Measurements from ENCODE around the gene CPXM1.
"Not testable (repeated sequence)": the region's sequence is repeated elsewhere in the genome, so short reads cannot be mapped to it uniquely, and the experiment has no call there.

The CPXM1 gene

DNA sequence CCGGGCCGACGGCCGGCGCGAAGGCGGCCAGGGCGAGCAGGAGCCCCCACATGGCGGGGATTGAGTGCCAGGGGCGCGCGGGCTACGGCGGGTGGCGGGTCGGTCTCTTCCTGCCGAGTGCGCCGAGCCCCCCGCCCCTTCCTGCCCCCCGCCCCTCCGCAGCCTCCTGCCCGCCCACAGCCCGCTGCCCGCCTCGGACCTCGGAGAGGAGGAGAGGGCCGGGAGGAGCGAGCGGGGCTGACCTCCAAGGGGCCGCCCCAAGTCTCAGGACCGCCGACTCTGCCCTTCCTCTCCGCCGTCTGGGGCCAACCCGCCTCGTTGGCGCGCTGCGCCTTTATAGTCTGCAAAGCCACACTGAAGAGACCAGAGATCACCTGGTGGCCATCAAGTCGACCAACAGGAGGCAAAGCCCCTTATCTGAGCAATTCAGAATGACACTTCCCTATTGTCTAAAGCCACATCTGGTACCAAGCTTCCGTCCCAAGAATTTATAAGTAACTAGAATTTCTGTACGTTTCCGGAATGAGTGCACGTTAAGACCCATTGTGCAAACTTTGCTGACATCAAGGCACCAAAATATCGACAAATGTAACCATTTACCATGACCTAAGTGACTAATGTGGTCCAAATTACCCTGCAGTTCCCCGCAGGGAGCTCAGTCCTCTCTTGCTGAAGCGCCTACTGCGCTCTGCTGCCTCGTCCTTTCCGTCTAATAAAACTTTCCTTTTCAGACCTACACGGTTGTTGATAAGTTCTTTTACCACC lies at the start of gene CPXM1:
CPXM1 (minus strand) TSS at position 107 of the 765 bp plus-strand sequence; CDS start at position 52, 55 bp downstream.
- peak; percentile 91 for DNase-seq

DNA sequence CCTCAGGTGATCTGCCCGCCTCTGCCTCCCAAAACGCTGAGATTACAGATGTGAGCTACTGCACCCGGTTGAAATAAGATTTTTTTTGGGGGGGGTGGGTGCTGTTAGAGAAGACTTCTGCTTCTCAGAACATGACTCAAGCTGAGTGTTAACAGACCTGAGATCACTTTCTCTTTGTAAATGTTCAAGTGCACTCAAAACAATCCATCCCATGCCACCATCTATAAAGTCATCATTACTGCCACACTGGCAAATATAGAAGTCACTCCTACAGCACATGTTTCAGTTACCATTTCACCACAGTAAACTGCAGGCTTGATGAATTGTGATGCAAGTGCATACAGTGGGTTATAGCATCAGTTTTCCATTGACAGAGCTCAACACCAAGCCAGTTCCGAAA lies 49.1 kb upstream of the CPXM1 start:
- DNase-seq = no peak

DNA sequence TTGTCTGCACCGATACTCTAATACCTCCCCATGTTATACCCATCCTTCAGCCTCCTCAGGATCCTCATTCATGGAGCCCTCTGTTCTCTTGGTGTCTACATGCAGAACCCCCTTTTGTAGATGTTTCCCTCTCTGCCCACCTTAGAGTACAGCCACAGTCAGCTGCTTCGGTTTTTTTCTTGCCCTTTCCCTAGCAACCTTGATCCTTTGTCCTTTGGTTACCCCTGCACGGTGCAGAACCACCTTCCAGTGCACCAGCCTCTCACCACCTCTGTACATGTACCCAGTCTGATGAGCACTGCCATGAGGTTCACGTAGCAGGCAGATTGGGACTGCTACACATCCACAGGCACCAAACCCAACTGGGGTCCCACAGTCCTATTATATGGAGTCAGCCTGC lies 47.4 kb upstream of the CPXM1 start:
- DNase-seq = no peak

GRCh38 chr20:2846698-2847097 lies 46.3 kb upstream of the CPXM1 start:
- no peak for DNase-seq

GRCh38 chr20:2845607-2846006 lies 45.2 kb upstream of the CPXM1 start:
- DNase-seq = no peak

DNA sequence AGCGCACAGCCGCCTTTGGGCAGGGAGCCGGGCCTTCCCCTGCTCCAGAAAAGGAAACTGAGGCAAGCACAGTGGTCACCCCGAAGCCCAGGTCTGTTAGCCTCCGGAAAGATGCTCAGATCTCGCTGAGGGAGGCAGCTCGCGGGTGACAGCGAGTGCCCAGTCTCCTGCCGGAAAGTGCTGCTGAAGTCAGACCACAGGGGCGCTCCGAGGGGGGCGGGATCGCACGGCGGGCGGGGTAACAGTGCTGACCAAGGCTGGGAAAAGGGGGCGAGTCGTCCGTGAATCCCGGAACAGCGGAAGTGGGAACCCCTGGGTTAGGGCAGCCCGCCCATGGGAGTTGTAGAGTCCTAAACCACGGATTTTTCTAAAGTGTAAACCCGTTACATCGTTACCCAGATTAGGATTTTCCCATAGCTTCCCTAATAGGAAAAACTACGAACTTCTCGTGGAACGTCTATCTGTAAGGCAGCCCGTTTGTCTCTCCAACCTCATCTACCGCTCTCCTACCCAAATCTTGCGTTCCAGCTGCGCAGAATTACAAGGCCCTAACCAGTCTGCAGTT lies 40.6 kb upstream of the CPXM1 start:
- peak; percentile 72 for DNase-seq

- DNase-seq = peak; percentile 94
These were observed 39.9 kb upstream of the CPXM1 start, which contains the start of the genes PCED1A and VPS16 for GRCh38 chr20:2840138-2840966. Gene PCED1A, minus strand, starts transcription at chr20:2840655. Its CDS starts 743 bp downstream, at chr20:2839912. Gene VPS16, plus strand, starts transcription at chr20:2840745. Its CDS starts 30 bp downstream, at chr20:2840775.

- no peak for DNase-seq
These were observed 39.3 kb upstream of the CPXM1 start for GRCh38 chr20:2839732-2840137.

DNA sequence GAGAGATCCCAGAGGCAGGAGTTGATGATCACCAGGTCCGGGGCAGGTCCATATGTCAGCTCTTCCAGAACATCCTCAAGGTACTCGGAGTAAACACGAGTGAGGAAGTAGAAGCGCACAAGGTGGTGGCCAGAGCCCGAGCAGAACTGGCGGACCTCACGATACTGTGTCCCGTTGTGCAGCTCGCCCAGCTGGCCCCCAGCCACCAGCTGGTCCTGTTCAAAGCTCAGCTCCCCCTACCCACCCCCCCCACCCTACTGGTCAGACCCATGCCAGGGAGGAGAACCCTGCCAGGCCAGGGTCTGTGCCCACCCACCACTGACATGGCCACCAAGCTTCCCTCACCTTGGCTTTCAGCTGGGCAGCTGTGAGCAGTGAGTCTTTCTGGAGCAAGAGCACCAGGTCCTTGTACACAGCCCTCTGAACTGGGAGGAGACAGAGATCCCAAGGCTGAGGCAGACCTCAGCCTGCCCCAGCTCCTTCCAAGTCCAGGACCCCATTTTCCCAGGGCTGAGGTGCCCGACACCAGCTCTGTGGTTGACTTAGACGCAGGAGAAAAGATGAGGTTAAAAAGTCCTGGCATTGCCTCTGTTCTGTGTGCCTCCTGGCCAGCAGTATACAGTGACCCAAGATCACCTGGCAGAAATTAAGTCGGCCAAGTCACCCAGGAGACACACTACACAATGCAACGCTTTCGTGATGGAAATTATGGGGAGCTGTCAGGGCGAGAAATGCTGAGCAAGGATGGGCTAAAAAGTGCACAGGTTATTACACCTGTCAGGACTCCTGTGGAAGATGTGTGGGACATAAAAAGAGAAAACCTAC lies 38.6 kb upstream of the CPXM1 start:
- DNase-seq = no peak

DNA sequence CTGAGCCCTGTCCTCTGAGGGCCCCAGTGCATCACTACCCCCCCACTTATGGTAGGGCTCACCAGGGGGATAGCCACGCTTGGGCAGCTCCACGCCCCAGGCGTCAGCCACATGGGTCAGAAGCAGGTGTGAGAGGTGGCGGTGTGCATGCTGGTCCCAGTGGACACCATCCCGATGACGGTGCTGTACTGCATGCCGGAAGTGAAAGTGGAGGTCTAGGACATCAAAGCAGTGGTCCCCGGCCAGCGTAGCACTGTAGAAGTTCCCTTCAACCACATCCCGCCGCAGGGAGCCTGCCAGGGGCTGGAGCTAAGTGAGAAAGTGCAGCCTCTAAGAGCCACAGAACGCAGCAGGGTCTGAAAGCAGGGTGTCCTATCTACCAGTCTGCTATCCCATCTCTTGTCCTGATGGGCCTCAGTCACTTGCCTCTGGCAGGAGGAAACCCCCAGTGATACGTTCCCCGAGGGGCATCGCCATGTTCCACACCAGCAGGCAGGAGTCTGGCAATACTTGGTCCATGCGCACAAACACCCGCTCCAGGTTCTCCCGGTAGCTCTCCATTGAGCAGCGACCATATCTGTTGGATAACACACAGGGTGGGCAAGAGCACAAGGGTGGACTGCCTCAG lies 37.9 kb upstream of the CPXM1 start:
- no peak for DNase-seq

GRCh38 chr20:2837221-2837960 lies 37.0 kb upstream of the CPXM1 start:
- DNase-seq = no peak

- DNase-seq = no peak
These were observed 35.6 kb upstream of the CPXM1 start for GRCh38 chr20:2836035-2836434.

- no peak for DNase-seq
These were observed 34.9 kb upstream of the CPXM1 start for GRCh38 chr20:2835331-2835796.

DNA sequence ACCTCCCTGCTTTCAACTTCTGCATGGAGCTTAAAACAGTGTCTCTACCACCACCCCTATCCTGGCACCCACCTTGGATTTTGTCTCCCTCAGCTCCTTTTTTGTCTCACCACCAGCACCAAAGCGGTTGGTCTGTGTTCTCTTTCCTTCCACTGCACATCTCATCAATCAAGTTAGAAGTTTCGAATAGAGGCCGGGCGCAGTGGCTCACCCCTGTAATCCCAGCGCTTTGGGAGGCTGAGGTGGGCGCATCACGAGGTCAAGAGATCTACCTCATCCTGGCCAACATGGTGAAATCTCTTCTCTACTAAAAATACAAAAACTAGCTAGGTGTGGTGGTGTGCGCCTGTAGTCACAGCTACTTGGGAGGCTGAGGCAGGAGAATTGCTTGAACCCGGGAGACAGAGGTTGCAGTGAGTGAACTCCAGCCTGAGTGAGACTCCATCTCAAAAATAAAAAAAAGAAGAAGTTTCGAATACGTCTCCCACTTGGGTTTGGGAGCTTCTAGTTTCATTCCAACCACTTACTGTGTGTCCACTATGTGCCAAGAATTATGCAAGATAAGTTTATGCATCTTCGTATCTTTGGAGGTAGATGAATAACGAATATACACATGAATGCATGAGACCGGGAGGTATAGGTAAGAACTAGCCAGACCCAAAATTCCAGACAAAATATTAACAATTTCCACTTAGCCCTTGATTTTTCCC lies 34.1 kb upstream of the CPXM1 start:
- DNase-seq = no peak

- DNase-seq = no peak
These were observed 33.3 kb upstream of the CPXM1 start for GRCh38 chr20:2833761-2834160.

GRCh38 chr20:2831206-2831605 lies 30.8 kb upstream of the CPXM1 start:
- not testable (repeated sequence) for DNase-seq

DNA sequence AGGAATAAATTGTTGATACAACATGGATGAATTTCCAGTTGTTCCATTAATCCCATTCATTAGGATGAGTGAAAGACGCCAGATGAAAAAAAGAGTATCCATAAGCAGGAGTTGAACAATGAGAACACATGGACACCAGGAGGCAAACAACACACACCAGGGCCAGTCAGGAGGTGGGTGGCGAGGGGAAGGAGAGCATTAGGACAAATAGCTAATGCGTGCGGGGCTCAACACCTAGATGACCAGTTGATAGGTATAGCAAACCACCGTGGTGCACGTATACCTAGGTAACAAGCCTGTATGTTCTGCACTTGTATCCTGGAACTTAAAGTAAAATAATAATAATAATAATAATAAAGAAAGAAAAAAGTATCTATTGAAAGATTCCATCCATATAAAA lies 28.9 kb upstream of the CPXM1 start:
- DNase-seq = no peak

GRCh38 chr20:2826655-2827054 lies 26.2 kb upstream of the CPXM1 start:
- no peak for DNase-seq

DNA sequence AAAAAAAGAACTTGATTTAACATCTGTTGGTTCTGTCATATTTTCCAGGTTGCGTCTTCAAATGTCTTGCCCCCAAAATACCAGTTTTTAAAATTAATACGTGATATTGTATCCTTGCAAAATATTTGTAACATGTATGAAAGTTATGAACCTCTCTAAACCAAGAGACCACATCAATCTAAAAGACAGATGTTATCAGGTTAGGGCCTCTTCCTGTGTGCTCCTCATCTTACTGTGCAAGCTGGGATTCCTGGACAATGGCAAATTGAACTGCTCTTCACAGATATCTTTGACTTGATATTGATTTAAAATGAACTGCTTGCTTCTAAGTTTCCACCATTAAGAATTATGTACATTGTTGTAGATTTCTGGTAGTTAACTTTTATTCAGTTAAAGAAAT lies 25.3 kb upstream of the CPXM1 start:
- no peak for DNase-seq

DNA sequence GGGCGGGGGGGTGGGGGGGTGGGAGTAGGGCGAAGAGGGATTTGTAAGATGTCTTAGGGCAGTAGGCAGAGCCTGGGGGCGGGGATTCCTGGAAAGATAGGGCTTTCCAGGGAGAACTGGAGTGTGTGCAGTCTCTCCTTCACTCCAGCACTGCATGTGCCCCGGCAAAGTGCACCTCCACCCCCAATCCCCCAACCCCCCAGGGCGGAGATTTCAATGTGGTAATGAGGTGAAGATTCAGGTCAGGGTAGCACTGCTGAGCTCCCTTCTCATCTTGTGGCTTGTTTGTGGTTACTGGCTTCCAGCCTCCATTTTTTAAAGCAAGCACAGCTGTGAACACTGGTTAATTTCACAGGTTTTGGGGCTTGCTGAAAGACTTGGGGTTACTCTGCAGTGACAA lies 21.6 kb upstream of the CPXM1 start:
- DNase-seq = peak; percentile 80

Measured in OCI-M1 (cell line).